Heart left ventricle (tissue), 16 donors: ENCODE data around the gene SCNN1G. TPM values are rescaled to one million over a fixed set of nuclear protein-coding genes. Genes with fewer than 3 reads are reported as not detected.

Experiments
- ATAC-seq, 4 donors: fragments of 200-7000 bp; cut with Tn5 transposase; one replicate each; pipeline ENCODE4 v1.9.1; 2020 to 2022; ENCODE audit warnings: moderate library complexity in 4 of 4, mild to moderate bottlenecking in 3 of 4, moderate number of reproducible peaks in 1 of 4
- DNase-seq, 5 donors: peaks; one replicate each; pipeline ENCODE4 v3.0.0-alpha.2; 2020
- H3K27ac ChIP-seq, 12 donors: fragments of 200-600 bp; sonication (generic) in 4 of 12; one replicate each; pipeline versions ENCODE4 v1.5.0 to v1.8.0; 2016 to 2022; ENCODE audit warnings: mild to moderate bottlenecking in 2 of 12
- H3K27me3 ChIP-seq, 9 donors: fragments of 200-600 bp; sonication (generic) in 2 of 9; one replicate each; pipeline versions ENCODE4 v1.5.1 to v1.8.0; 2016 to 2022; ENCODE audit warnings: mild to moderate bottlenecking in 3 of 9
- H3K36me3 ChIP-seq, 9 donors: fragments of 200-600 bp; sonication (generic) in 2 of 9; one replicate each; pipeline versions ENCODE4 v1.5.0 to v1.8.0; 2018 to 2022; ENCODE audit warnings: mild to moderate bottlenecking in 2 of 9
- H3K4me1 ChIP-seq, 12 donors: fragments of 200-600 bp; sonication (generic) in 4 of 12; one replicate each; pipeline versions ENCODE4 v1.5.0 to v1.8.0; 2016 to 2022; ENCODE audit warnings: mild to moderate bottlenecking in 3 of 12
- H3K4me3 ChIP-seq, 12 donors: fragments of 200-600 bp; sonication (generic) in 4 of 12; one replicate each; pipeline versions ENCODE4 v1.5.0 to v1.8.0; 2017 to 2022; ENCODE audit warnings: mild to moderate bottlenecking in 9 of 12, moderate library complexity in 4 of 12
- H3K9me3 ChIP-seq, 12 donors: fragments of 200-600 bp; sonication (generic) in 4 of 12; one replicate each; pipeline versions ENCODE4 v1.5.0 to v1.8.0; 2016 to 2022; ENCODE audit warnings: mild to moderate bottlenecking in 1 of 12
- CTCF ChIP-seq, 12 donors: fragments of 200-600 bp; sonication (generic) in 4 of 12; IDR thresholded peaks; one replicate each; pipeline versions ENCODE4 v1.5.0 to v1.8.0; 2018 to 2022; ENCODE audit warnings: antibody characterized with exemption in 12 of 12, mild to moderate bottlenecking in 5 of 12
- POLR2A ChIP-seq, 2 donors: fragments of 450-650 bp; IDR thresholded peaks; one replicate each; pipeline ENCODE4 v1.6.1; 2017; ENCODE audit warnings: antibody characterized with exemption in 2 of 2, mild to moderate bottlenecking in 2 of 2, moderate library complexity in 2 of 2
- WGBS, 4 donors: extraction: QIAGEN DNeasy Blood & Tissue Kit in 2 of 4; methylation state at CpG; one replicate each; pipeline versions ENCODE4 v1.1.5 to v1.1.7; 2013 to 2018; 5-methylcytosine and 5-hydroxymethylcytosine counted together
- intact Hi-C, 10 donors: fragments of 100-400 bp; cut with DNase I; formaldehyde crosslinking; loops; one replicate each; pipeline versions ENCODE4 v1.11.1 to v1.14.2; 2022
- polyA plus RNA-seq, 2 donors: library from polyadenylated mRNA; stranded (reverse); fragments of 200-250 nt; gene quantifications; one replicate each; pipeline ENCODE4 v1.2.3, GENCODE V29; 2013
- total RNA-seq, 9 donors: library from RNA; depleted of rRNA in 2 of 9; stranded (reverse); fragments of >200 nt in 2 of 9; fragmentation: NEBNext Ultra II Directional in 3 of 9; extraction: Animal tissue kit (Norgen Biotek cat#: 25700) in 3 of 9; gene quantifications; one replicate each; pipeline versions ENCODE4 v1.1.0 to v1.2.4, GENCODE V29; 2016 to 2023
- donor health status: ischemic (EF 13 %, LVEDD 7.1; RV severe dilation, severe dysfunction).
- donor health status: healthy with polysubstance abuse.
- donor health status: DM: no; HTN: yes; CAD: no.
- donor health status: DM: no; HTN: no; CAD: no.
- donor health status: ischemic (EF 25% LVEDD 6.9; RV normal size, moderate dysfunction).
- donor health status: ischemic (EF 25% LVEDD 5.7; RV mildly dilated, moderate dysfunction).
- donor health status: healthy.
- donor health status: DM: yes; HTN: yes; CAD: no.
- donor health status: ischemic (EF 35%, LVEDD 5.7; RV mildly dilated, moderate dysfunction).
- donor health status: nonischemic (EF 11% LVEDD 7.7; RV severe dilation, severe dysfunction).
- donor health status: DM: yes; HTN: yes; CAD: no.
- donor health status: PGD.
- donor health status: ischemic (EF 29% LVEDD 5.4; RV normal size, mild dysfunction).
- donor health status: nonischemic (EF 23%, LVEDD 6.1; RV moderate dilation, normal function).

SCNN1G gene
- total and polyA plus RNA-seq, 11 donors = 0.03 to 0.20 (median 0.12) TPM; not detected in 7

- H3K27me3 ChIP-seq = peaks cover 10 to 58% (median 30%) of the 10 kb centered on the region in 9 donors
- ATAC-seq = no peak
- intact Hi-C loops = loop anchor here in 6 of 10 donors (2.0 to 10.0 kb wide), 5 partner anchors 61 to 289 kb away; no protein-coding TSS in a partner anchor
These were observed 958 bp downstream of the SCNN1G start for GRCh38 chr16:23183543-23183862.

GRCh38 chr16:23185656-23186055 is 3.1 kb downstream of the SCNN1G start:
- peak in 2 of 5 donors; percentile 23 to 67 for DNase-seq
- intact Hi-C loops = loop anchor here in 4 of 10 donors (10.0 kb wide), 4 partner anchors 59 to 291 kb away; no protein-coding TSS in a partner anchor
- TF ChIP-seq CTCF (IDR thresholded peaks at IDR 0.05) = no peak
- H3K27ac ChIP-seq = peak overlapping the region in 1 of 12 donors; percentile 1
- peak in 3 of 4 donors; percentile 31 to 69 (median 60) for ATAC-seq
- H3K4me1 ChIP-seq = peaks cover 0 to 28% (median 12%) of the 10 kb centered on the region in 12 donors
- H3K4me3 ChIP-seq = no peak overlapping the region
- peaks cover 10 to 50% (median 27%) of the 10 kb centered on the region in 9 donors for H3K27me3 ChIP-seq
- WGBS, 4 donors = 10 to 18% (median 14%) methylated on average over 4 to 11 of the region's 11 CpGs
- no peaks in the 10 kb centered on the region for H3K36me3 ChIP-seq
- H3K9me3 ChIP-seq = no peaks in the 10 kb centered on the region

More at GRCh38 chr16:23183543-23183862, 958 bp downstream of the SCNN1G start:
- Histone ChIP-seq H3K9me3 (no peaks in the 10 kb centered on the region), H3K4me1 (peaks cover 0 to 28% (median 12%) of the 10 kb centered on the region in 12 donors), H3K27ac (no peak overlapping the region), H3K4me3 (no peak overlapping the region), H3K36me3 (no peaks in the 10 kb centered on the region)
- DNase-seq = no peak
- no peak for TF ChIP-seq CTCF (IDR thresholded peaks at IDR 0.05)
- no peak for TF ChIP-seq POLR2A (IDR thresholded peaks at IDR 0.05)
- WGBS, 4 donors = 9 to 23% (median 19%) methylated on average over 4 of the region's 4 CpGs

DNA sequence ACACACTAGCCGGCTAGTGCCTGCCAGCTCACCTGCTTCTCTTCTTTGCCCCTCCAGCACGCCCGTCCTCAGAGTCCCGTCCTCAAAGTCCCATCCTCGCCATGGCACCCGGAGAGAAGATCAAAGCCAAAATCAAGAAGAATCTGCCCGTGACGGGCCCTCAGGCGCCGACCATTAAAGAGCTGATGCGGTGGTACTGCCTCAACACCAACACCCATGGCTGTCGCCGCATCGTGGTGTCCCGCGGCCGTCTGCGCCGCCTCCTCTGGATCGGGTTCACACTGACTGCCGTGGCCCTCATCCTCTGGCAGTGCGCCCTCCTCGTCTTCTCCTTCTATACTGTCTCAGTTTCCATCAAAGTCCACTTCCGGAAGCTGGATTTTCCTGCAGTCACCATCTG is 3.6 kb downstream of the SCNN1G start:
- H3K27me3 ChIP-seq = peaks cover 10 to 45% (median 22%) of the 10 kb centered on the region in 9 donors
- TF ChIP-seq POLR2A (IDR thresholded peaks at IDR 0.05) = no peak
- no peak for TF ChIP-seq CTCF (IDR thresholded peaks at IDR 0.05)
- WGBS, 4 donors = 68 to 82% (median 74%) methylated on average over 24 of the region's 24 CpGs
- H3K4me1 ChIP-seq = peaks cover 0 to 28% (median 12%) of the 10 kb centered on the region in 12 donors
- H3K9me3 ChIP-seq = no peaks in the 10 kb centered on the region
- no peak for ATAC-seq
- DNase-seq = no peak
- H3K27ac ChIP-seq = no peak overlapping the region
- intact Hi-C loops = loop anchor here in 4 of 10 donors (10.0 kb wide), 4 partner anchors 59 to 291 kb away; no protein-coding TSS in a partner anchor
- no peaks in the 10 kb centered on the region for H3K36me3 ChIP-seq
- H3K4me3 ChIP-seq = no peak overlapping the region

GRCh38 chr16:23187341-23187740 is 4.8 kb downstream of the SCNN1G start:
- ATAC-seq (no peak), DNase-seq (no peak)
- peaks cover 0 to 22% (median 9%) of the 10 kb centered on the region in 12 donors for H3K4me1 ChIP-seq
- intact Hi-C loops = loop anchor here in 4 of 10 donors (10.0 kb wide), 4 partner anchors 57 to 293 kb away; no protein-coding TSS in a partner anchor
- H3K9me3 ChIP-seq = no peaks in the 10 kb centered on the region
- no peak for TF ChIP-seq CTCF (IDR thresholded peaks at IDR 0.05)
- TF ChIP-seq POLR2A (IDR thresholded peaks at IDR 0.05) = no peak
- H3K27ac ChIP-seq = no peak overlapping the region
- 36 to 75% (median 64%) methylated on average over 3 of the region's 3 CpGs for WGBS, 4 donors
- H3K36me3 ChIP-seq = no peaks in the 10 kb centered on the region
- H3K4me3 ChIP-seq = no peak overlapping the region
- H3K27me3 ChIP-seq = peaks cover 10 to 37% (median 17%) of the 10 kb centered on the region in 9 donors
